GM04503 (cell line): Measurements from ENCODE around the gene MICAL2.

Source experiments
- DNase-seq: peaks from one replicate; pipeline ENCODE4 v3.0.0-alpha.2; 2012; ENCODE audit warnings: low read depth

The MICAL2 gene

DNA sequence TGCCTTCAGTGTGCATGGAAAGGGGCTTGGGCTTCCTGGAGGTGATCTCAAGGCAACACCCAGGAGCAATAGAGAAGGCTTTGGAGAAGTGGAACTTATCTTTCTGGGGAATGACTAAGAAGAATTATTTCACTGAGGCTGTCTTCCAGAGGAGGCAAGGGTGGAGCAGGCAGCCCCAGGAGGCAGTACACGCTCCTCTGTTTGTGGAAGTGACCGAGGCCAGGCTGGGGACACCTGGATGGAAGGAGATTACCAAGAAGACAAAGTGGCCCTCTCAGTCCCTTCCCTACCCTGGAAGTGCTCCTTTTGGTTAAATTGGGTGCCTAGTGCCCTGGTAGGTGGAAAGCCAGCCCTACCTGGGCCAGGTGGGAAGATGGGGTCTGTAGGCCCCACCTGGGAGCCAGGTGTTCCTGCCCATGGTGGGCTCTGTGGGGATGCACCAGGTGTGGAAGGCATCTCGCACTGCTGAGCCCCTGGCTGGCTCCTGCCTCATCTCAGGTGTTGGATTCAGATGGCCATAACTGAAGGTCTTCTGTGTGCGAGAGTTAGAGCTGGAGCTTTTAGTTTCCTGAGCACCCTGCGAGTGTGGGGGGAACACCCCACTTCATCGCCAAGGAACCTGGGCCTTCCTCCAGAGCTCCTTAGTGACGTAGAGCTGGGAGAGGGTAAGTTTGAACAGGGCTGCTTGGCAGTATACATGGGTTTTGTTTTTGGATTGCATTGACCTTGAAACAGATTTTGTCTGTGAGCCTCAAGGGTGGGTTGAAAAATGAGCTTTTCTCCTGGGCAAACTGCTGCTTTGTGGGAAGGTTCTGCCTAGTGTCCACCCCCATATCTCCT, 46.1 kb downstream of the MICAL2 start:
- no peak for DNase-seq

DNA sequence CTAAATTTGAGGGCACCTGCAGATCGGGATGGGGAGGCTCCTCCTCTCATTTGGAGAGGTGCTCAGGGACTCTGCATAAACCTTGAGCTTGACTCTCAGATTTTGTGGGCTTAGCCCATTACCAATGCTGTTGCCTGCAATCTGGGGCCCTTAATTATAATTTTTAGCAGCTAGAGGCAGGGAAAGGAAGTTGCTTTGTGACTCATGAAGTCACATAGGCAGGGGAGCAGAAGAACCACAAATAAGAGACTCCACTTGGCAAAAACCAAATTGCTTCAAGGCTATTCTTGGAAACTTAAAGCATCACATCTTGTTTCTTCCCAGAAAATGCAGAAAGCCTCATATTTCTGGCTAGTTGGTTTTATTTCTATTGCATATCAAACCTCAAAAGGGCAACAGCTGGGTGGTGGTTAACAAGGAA, 46.9 kb downstream of the MICAL2 start:
- DNase-seq: peak; percentile 77

- DNase-seq: no peak
Observed at GRCh38 chr11:12158909-12159308, 48.5 kb downstream of the MICAL2 start.

DNA sequence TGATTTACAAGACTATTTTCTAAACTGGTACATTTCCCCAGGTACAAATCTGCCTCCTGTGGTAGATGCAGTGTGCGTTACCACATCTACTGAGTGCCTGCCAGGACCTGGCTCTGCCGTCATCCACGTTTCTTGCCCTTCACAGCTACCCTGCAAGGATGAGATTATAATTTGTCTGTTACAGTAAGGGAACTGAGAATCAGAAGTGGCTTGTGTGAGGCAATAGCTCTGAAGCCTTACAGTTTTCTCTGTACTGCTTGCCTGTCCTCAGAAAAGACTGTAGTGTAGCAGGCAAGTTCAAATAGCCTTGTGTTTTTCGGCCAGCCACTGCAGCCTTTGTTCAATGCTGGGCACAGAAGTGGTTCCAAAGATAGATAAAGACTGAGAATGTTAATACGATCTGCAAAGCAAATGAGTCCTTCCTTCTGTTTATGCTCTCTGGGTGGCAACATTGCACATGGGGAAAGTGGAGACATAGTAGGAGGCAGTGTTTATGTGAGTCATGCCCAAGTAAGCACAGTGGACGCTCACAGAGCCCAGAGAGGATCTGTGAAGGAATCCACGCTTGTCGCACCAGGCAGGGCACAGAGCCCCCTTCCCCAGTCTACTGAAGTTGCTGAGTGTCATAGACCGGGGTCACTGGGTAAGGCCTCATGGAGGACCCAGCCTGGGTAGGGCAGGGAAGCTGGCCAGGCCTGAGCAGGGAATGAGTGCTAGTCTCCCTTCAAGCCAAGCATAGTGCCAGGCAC, 49.1 kb downstream of the MICAL2 start:
- DNase-seq: no peak

GRCh38 chr11:12160231-12160630, 49.8 kb downstream of the MICAL2 start:
- no peak for DNase-seq

GRCh38 chr11:12160680-12161079, 50.3 kb downstream of the MICAL2 start:
- DNase-seq: no peak

GRCh38 chr11:12161137-12161536, 50.7 kb downstream of the MICAL2 start:
- DNase-seq: no peak

DNA sequence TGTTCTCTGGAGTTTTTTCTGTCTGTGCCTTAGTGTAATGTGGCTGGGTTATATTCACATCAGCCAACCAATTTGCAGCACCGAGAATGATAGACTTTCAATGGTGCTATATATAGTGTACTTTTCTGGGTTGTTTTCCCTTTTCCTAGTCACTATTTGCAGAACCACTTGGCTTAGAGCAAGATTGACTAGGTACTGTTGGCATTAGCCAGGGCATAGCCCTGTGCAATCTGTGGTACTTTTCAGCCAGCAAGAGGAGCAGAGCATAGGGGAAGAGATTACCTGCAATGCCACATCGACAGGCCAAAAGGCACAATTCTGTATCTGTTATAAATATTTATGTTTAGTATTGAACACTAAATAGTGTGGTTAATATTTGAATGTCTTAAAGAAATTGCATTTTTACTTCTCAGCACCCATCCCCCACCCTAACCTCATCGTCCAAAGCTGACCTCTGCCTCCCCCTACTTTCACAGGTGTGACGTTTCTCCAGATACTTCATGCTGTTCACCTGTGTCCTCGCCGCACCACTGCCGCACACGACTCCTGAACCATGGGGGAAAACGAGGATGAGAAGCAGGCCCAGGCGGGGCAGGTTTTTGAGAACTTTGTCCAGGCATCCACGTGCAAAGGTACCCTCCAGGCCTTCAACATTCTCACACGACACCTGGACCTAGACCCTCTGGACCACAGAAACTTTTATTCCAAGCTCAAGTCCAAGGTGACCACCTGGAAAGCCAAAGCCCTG, 51.4 kb downstream of the MICAL2 start:
- no peak for DNase-seq

DNA sequence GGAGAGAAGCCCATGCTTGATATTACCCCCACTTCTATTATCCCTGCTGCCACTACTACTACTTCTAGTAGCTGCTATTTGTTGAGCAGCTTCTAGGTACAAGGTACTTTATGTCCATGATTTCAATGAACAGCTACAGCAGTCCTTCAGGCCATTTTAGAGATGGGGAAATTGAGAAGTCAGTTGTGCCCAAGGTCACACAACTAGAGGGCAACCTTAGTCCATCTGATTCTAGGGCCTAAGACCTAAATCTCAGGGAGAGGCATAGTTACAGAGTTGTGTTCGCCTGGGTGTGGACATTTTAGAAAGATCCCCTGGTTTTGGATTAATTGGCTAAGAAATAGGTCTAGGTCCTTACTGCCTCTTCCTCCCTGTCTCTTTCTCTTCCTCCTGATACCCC, 52.3 kb downstream of the MICAL2 start:
- DNase-seq: no peak

DNA sequence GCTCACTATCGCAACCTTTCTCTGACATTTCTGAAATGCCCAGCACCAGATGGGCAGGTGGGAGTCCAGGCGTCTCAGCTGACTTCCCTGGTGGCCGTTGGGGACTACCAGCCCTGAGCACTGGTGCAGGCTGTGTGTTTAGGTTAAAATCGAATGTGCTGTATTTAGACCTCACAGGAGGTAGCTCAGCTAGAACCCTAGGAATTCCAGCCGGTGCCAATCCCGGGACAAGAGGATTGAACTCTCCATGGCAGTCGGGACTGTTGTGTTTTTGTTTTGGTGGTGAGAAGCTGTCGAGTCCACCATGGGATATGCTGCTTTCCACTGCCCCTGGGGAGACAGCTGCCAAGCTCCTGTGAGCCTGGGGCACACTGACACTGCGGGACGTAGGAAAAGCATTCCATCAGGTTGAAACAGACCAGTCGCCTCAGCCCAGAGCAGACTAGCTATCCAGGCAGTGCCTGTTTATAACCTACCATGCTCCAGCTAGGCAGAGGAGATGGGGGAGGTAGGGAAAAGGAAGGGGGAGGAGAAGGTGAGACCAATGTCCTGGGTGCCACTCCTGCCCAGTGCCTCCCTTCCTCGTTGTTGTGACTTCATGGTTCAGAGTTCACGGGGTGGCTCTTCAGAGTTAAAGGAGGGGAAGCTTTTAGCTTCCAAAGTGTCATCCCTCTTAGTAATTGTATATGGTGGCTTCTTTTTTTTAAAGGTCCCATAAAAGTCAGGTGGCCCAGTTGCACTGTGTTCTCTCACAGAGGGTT, 53.0 kb downstream of the MICAL2 start:
- no peak for DNase-seq

GRCh38 chr11:12164061-12165014, 53.9 kb downstream of the MICAL2 start:
- peak; percentile 63 for DNase-seq

- no peak for DNase-seq
Observed at GRCh38 chr11:12165237-12165875, 55.0 kb downstream of the MICAL2 start.

DNA sequence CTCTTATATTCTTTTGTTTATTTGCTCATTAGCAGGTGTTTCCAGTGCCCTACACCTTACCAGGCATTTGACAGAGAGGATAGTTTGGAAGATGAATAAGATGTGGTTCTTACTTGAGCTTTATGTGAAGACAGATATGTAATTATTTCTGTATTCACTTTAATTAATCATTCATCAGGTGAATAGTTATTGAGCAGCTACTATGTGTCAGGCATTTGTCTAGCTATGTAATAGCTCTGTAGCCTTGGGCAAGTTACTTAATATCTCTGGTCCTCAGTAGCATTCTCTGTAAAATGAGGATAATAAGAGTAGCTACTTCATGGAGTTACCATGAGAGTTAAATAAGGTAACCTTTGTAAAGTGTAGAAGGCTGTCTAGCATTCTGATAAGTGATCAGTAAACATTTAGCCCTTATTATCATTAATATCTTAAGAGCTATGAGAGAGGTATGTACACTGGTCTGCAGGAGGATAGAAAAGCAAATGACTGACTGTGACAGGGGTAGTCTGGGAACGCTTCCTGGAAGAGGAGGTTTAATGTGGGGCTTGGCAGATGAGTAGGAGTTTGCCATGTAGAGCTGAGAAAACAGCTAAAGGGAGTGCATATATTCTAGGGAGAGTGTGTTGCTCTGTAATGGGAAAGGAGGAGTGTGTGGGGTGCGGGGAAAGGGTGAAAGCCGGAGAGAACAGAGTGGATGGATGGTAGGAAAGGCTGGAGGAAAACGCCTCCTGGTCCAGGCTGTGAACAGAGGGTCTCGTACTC, 56.1 kb downstream of the MICAL2 start:
- DNase-seq: no peak

DNA sequence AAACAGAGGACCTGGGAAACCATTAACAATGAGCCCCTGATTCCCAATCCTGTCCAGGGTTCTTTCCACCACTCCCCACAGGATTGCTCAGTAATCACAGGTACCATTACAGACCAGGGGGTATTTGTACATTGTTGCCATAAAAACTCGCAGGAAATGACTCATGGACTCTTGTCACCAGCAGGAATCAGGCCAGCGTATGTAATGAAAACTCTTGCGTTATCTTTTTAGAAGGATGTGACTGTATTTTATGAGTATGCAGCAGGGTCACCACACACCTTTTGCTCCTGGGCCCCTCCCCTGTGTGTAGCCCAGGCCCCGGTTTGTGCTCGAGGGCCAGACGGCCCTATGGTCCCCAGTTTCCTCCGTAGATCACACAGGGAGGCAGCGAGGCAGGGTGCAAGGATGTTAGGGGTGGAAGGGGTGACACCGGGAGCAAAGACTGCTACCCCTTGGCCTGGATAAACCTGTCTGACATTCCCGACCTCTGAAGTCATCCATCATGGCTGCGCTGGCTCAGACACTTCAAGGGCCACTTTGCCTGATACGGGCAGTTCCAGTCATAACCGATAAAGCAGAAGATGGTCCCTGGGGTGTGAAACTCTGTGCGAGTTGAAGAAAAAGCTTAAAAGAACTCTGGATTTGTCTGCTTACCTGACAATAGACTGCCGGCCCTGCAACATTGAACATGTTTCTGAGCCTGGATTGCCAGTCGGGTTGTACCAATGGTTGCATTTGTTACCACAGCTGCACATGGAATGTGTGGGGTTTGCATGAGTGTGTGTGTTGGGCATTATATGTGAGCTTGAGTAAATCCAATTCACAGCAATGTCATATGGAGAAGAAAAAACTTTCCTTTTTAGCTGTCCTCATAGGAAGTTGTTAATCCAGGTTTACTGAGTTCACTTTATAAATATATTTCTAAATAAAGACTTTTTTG, 56.9 kb downstream of the MICAL2 start:
- peak; percentile 58 for DNase-seq

DNA sequence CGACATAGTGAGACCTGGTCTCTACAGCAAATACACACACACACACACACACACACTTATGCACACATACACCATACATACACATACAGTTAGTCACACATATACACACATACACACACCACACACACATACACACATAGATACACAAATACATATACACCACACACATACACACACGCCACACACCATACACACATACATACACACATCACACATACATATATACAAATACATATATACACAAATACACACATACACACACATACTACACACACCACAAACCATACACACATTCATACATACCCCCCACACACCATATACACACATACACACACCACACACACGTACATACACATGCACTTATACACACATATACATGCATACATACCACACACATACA, 57.7 kb downstream of the MICAL2 start:
- no peak for DNase-seq

DNA sequence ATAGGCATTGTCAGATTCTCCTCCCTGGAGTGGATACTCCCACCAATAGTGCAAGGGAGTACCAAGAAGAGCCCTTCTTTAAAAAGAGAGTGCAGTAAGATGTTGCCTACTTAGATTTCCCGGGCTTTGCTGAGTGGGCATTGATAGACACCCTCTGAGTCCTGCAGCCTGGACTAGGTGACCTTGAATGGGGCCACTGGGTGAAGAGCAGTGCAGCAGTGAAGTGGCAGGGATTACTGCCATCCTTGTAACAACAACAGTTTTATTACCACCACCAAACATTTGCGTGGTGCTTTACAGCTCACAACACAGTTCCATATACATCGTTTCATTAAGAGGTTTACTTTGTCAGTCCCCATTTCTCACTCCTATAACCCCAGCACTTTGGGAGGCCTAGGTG, 59.4 kb downstream of the MICAL2 start:
- no peak for DNase-seq

DNA sequence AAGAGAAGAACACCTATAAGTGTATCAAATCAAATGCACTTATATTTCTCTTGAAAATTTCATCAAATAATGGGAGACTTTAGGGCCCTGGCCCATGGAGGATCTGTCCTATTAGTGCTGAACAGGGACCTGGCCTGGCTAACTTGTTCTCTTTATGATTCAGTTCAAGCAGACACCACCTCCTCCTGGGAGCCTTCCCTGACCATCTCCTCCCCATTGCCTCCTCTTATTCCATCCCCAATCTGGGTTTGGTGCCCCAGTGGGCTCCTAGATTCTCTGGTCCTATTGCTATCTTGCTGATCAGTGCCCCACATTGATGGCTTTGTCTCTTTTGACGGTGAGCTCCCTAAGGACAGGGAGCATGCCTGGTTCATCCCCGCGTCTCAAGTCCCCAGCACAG, 60.1 kb downstream of the MICAL2 start:
- DNase-seq: no peak

- DNase-seq: peak; percentile 69
Observed at GRCh38 chr11:12170984-12171383, 60.6 kb downstream of the MICAL2 start.
